GM19324 (cell line): ENCODE data around the gene GNG14.
A peak's percentile ranks its signal among the peaks of the same experiment; 100 is the strongest.
"Not testable (repeated sequence)": the region's sequence is repeated elsewhere in the genome, so short reads cannot be mapped to it uniquely, and the experiment has no call there.

Experiments
- ATAC-seq: cut with Tn5 transposase; IDR thresholded peaks from one replicate; pipeline ENCODE4 v1.9.1; 2021; ENCODE audit warnings: mild to moderate bottlenecking, moderate library complexity; ENCODE audit not compliant: unreplicated experiment, low FRiP score

GNG14 gene

GRCh38 chr19:12666265-12667048 is 21.3 kb upstream of the GNG14 start, which contains the start of the genes MAN2B1 and WDR83:
TSS of gene MAN2B1 (minus strand) at chr19:12666742. CDS start at chr19:12666701, 41 bp downstream.
TSS of gene WDR83 (plus strand) at chr19:12666807. CDS start at chr19:12669791, 2,984 bp downstream.
- peak; percentile 49 for ATAC-seq

- ATAC-seq: no peak
Measured at GRCh38 chr19:12667731-12668302, 20.0 kb upstream of the GNG14 start.

- no peak for ATAC-seq
Measured at GRCh38 chr19:12668346-12668745, 19.5 kb upstream of the GNG14 start.

GRCh38 chr19:12668932-12669269 is 18.9 kb upstream of the GNG14 start:
- peak; percentile 6 for ATAC-seq

- ATAC-seq: peak; percentile 42
Measured at GRCh38 chr19:12669270-12670158, 18.3 kb upstream of the GNG14 start.

GRCh38 chr19:12670159-12670928 is 17.5 kb upstream of the GNG14 start:
- no peak for ATAC-seq

- no peak for ATAC-seq
Measured at GRCh38 chr19:12672744-12673143, 15.1 kb upstream of the GNG14 start.

GRCh38 chr19:12675399-12675798 is 12.4 kb upstream of the GNG14 start:
- ATAC-seq: no peak

- no peak for ATAC-seq
Measured at GRCh38 chr19:12675940-12676339, 11.9 kb upstream of the GNG14 start.

GRCh38 chr19:12676384-12676792 is 11.4 kb upstream of the GNG14 start:
- ATAC-seq: no peak

GRCh38 chr19:12676928-12677327 is 10.9 kb upstream of the GNG14 start:
- no peak for ATAC-seq

- ATAC-seq: not testable (repeated sequence)
Measured at GRCh38 chr19:12678039-12678438, 9.8 kb upstream of the GNG14 start.

- no peak for ATAC-seq
Measured at GRCh38 chr19:12680034-12680433, 7.8 kb upstream of the GNG14 start.

- ATAC-seq: peak; percentile 77
Measured at GRCh38 chr19:12681074-12681987, 6.5 kb upstream of the GNG14 start, which contains the start of gene DHPS. TSS of gene DHPS (minus strand) at chr19:12681880. CDS start at chr19:12681766, 114 bp downstream.

GRCh38 chr19:12685831-12686230 is 2.0 kb upstream of the GNG14 start:
- no peak for ATAC-seq

- no peak for ATAC-seq
Measured at GRCh38 chr19:12689012-12689411, 1.2 kb downstream of the GNG14 start.

- ATAC-seq: no peak
Measured at GRCh38 chr19:12689581-12690216, 1.9 kb downstream of the GNG14 start.

- no peak for ATAC-seq
Measured at GRCh38 chr19:12692960-12693359, 5.2 kb downstream of the GNG14 start.

GRCh38 chr19:12694641-12695040 is 6.8 kb downstream of the GNG14 start:
- ATAC-seq: no peak
